D721Med (cell line): Measurements from ENCODE around the gene INPP4B.

Experiments
- DNase-seq: peaks from one replicate; pipeline ENCODE4 v3.0.0; 2011; ENCODE audit warnings: low spot score; ENCODE audit not compliant: insufficient read length
- FAIRE-seq: peaks from 2 replicates; lab custom pipeline; 2011; peaks lifted over from hg19 to GRCh38; lab: Jason Lieb, UNC
- TF ChIP-seq, protein P1 (sequence below): IDR thresholded peaks from 2 replicates; pipeline ENCODE4 v1.5.1; 2012; ENCODE audit warnings: mild to moderate bottlenecking, control low read depth; ENCODE audit not compliant: insufficient read depth; ENCODE audit errors: missing control alignments

Gene INPP4B

GRCh38 chr4:142493255-142494110 lies 352.6 kb downstream of the INPP4B start:
- DNase-seq (no peak), FAIRE-seq (no peak)
- TF ChIP-seq, protein P1, sequence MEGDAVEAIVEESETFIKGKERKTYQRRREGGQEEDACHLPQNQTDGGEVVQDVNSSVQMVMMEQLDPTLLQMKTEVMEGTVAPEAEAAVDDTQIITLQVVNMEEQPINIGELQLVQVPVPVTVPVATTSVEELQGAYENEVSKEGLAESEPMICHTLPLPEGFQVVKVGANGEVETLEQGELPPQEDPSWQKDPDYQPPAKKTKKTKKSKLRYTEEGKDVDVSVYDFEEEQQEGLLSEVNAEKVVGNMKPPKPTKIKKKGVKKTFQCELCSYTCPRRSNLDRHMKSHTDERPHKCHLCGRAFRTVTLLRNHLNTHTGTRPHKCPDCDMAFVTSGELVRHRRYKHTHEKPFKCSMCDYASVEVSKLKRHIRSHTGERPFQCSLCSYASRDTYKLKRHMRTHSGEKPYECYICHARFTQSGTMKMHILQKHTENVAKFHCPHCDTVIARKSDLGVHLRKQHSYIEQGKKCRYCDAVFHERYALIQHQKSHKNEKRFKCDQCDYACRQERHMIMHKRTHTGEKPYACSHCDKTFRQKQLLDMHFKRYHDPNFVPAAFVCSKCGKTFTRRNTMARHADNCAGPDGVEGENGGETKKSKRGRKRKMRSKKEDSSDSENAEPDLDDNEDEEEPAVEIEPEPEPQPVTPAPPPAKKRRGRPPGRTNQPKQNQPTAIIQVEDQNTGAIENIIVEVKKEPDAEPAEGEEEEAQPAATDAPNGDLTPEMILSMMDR, result no peak

- FAIRE-seq, result no peak
- TF ChIP-seq, protein P1, result no peak
- no peak for DNase-seq
Observed at GRCh38 chr4:142485452-142485851, 360.6 kb downstream of the INPP4B start.

- FAIRE-seq (no peak), DNase-seq (no peak)
- TF ChIP-seq, protein P1, result no peak
Observed at GRCh38 chr4:142480244-142480643, 365.9 kb downstream of the INPP4B start.

GRCh38 chr4:142475663-142476062 lies 370.4 kb downstream of the INPP4B start:
- FAIRE-seq (no peak), DNase-seq (no peak)
- TF ChIP-seq, protein P1, result no peak

- DNase-seq (no peak), FAIRE-seq (no peak)
- TF ChIP-seq, protein P1, result no peak
Observed at GRCh38 chr4:142474398-142475087, 371.6 kb downstream of the INPP4B start.

GRCh38 chr4:142473960-142474338 lies 372.2 kb downstream of the INPP4B start:
- DNase-seq, result no peak

More at GRCh38 chr4:142473960-142474338, 372.2 kb downstream of the INPP4B start:
- no peak for FAIRE-seq
- TF ChIP-seq, protein P1, result no peak
